HepG2 (cell line): ENCODE data around the gene CCM2. TPM values are rescaled to one million over a fixed set of nuclear protein-coding genes. Genes with fewer than 3 reads are reported as not detected.

Experiments
- ATAC-seq: fragments of 200-7000 bp; cut with Tn5 transposase; 3 replicates; pipeline ENCODE4 v1.9.1; 2020; ENCODE audit warnings: mild to moderate bottlenecking, moderate library complexity
- BruUV-seq: library from RNA; stranded (reverse); fragments of 400-500 nt; replicated peaks from 2 replicates; lab custom pipeline; 2021; lab: Mats Ljungman, UMichigan
- CTCF ChIA-PET: fragments of 300-600 bp; formaldehyde crosslinking; extraction: SDS; loops from one replicate; lab custom pipeline; 2021; ENCODE audit warnings: low total read pairs, inconsistent platforms, low intra/inter-chr PET ratio; lab: Yijun Ruan, JAX
- POLR2A ChIA-PET: fragments of 350-600 bp; sonication (Branson Sonifier 250); formaldehyde crosslinking; loops from one replicate; lab custom pipeline; 2020; ENCODE audit warnings: antibody characterized with exemption, inconsistent platforms; lab: Yijun Ruan, JAX
- DNase-seq: peaks from one replicate; pipeline ENCODE4 v3.0.0-alpha.2; 2015; ENCODE audit warnings: low spot score
- FAIRE-seq: peaks from 3 replicates; lab custom pipeline; 2011; peaks lifted over from hg19 to GRCh38; lab: Jason Lieb, UNC
- H2AFZ ChIP-seq: one replicate; pipeline ENCODE4 v1.6.1; 2011; ENCODE audit warnings: low read length, inconsistent platforms
- H3K27ac ChIP-seq: fragments of 300-600 bp; 3 replicates; pipeline ENCODE4 v1.8.0; 2011; ENCODE audit warnings: mixed run types, mild to moderate bottlenecking, mixed read lengths, low read length, inconsistent platforms; ENCODE audit not compliant: insufficient read depth; ENCODE audit errors: extremely low read length
- H3K27me3 ChIP-seq, 2 experiments: fragments of 200-600 bp in 1 of 2; 2 replicates in 1 of 2; 3 replicates in 1 of 2; pipeline versions ENCODE4 v1.6.0 to v1.8.0; 2011; ENCODE audit warnings: low read length in 2 of 2, mild to moderate bottlenecking in 2 of 2, moderate library complexity in 2 of 2, inconsistent platforms in 1 of 2; ENCODE audit not compliant: insufficient read depth in 2 of 2, control insufficient read depth in 1 of 2
- H3K36me3 ChIP-seq, 2 experiments: fragments of 200-600 bp in 1 of 2; replicated peaks in 1 of 2; 2 replicates in 1 of 2; 3 replicates in 1 of 2; pipeline versions ENCODE4 v1.5.1 to v1.8.0; 2011; ENCODE audit warnings: low read length in 2 of 2, inconsistent platforms in 1 of 2; ENCODE audit not compliant: insufficient read depth in 2 of 2, control insufficient read depth in 1 of 2
- H3K4me1 ChIP-seq: 2 replicates; pipeline ENCODE4 v1.5.1; 2012; ENCODE audit warnings: low read length, inconsistent platforms; ENCODE audit not compliant: insufficient read depth
- H3K4me2 ChIP-seq: 2 replicates; pipeline ENCODE4 v1.6.0; 2011; ENCODE audit warnings: low read depth, low read length, inconsistent platforms
- H3K4me3 ChIP-seq, 3 experiments: fragments of 200-600 bp in 1 of 3; sonication (generic), shearing (Covaris generic) in 1 of 3; replicated peaks in 1 of 3; 2 replicates each; pipeline ENCODE4 v1.5.1; 2011 to 2016; ENCODE audit warnings: low read length in 3 of 3, inconsistent platforms in 2 of 3, low read depth in 2 of 3, mild to moderate bottlenecking in 2 of 3, control low read depth in 1 of 3, mixed read lengths in 1 of 3; ENCODE audit not compliant: insufficient read depth in 1 of 3
- H3K79me2 ChIP-seq: one replicate; pipeline ENCODE4 v1.6.1; 2011; ENCODE audit warnings: low read length, inconsistent platforms; ENCODE audit not compliant: insufficient read depth
- H3K9ac ChIP-seq: 2 replicates; pipeline ENCODE4 v1.6.0; 2011; ENCODE audit warnings: mild to moderate bottlenecking, low read depth, low read length, inconsistent platforms; ENCODE audit not compliant: insufficient read depth
- H3K9me3 ChIP-seq: 2 replicates; pipeline ENCODE4 v1.5.1; 2012; ENCODE audit warnings: mild to moderate bottlenecking, low read length
- H4K20me1 ChIP-seq: 2 replicates; pipeline ENCODE4 v1.6.0; 2011; ENCODE audit warnings: inconsistent platforms, mild to moderate bottlenecking, low read length, moderate library complexity; ENCODE audit not compliant: insufficient read depth
- DDIT3 ChIP-seq: sonication (generic); formaldehyde crosslinking; IDR thresholded peaks from 2 replicates; pipeline ENCODE4 v1.4.0; 2020; ENCODE audit warnings: mild to moderate bottlenecking, missing genetic modification reagents
- FOSL2 ChIP-seq: sonication (generic); formaldehyde crosslinking; IDR thresholded peaks from 2 replicates; pipeline ENCODE4 v1.4.0; 2020; ENCODE audit warnings: missing genetic modification reagents
- KLF9 ChIP-seq: IDR thresholded peaks from 2 replicates; pipeline ENCODE4 v1.6.1; 2016; ENCODE audit warnings: low read depth
- MAZ ChIP-seq, 2 experiments: sonication (generic) in 1 of 2; formaldehyde crosslinking in 1 of 2; IDR thresholded peaks; 2 replicates each; pipeline versions ENCODE4 v1.5.0 to v1.6.1; 2012 to 2020; ENCODE audit warnings: low read depth in 2 of 2, mild to moderate bottlenecking in 2 of 2, borderline replicate concordance in 1 of 2, improper control_type of control experiment in 1 of 2, low read length in 1 of 2, missing genetic modification reagents in 1 of 2, moderate library complexity in 1 of 2
- RCOR2 ChIP-seq: IDR thresholded peaks from 2 replicates; pipeline ENCODE4 v1.6.1; 2016; ENCODE audit warnings: missing biosample characterization, missing genetic modification reagents
- RFX1 ChIP-seq: fragments of 450-650 bp; IDR thresholded peaks from 2 replicates; pipeline ENCODE4 v1.6.1; 2017
- THAP9 ChIP-seq: sonication (generic); formaldehyde crosslinking; IDR thresholded peaks from 2 replicates; pipeline ENCODE4; 2020; ENCODE audit warnings: missing genetic modification reagents, mild to moderate bottlenecking, borderline replicate concordance
- ZC3H4 ChIP-seq: sonication (generic); formaldehyde crosslinking; IDR thresholded peaks from 2 replicates; pipeline ENCODE4 v1.4.0; 2020; ENCODE audit warnings: missing genetic modification reagents, borderline replicate concordance
- ZFP1 ChIP-seq: IDR thresholded peaks from 2 replicates; pipeline ENCODE4 v1.6.1; 2016
- ZNF326 ChIP-seq: sonication (generic); formaldehyde crosslinking; IDR thresholded peaks from 2 replicates; pipeline ENCODE4 v1.4.0; 2020; ENCODE audit warnings: missing genetic modification reagents, borderline replicate concordance
- ZNF672 ChIP-seq: sonication (generic); formaldehyde crosslinking; IDR thresholded peaks from 2 replicates; pipeline ENCODE4 v1.8.1; 2022; ENCODE audit warnings: missing genetic modification reagents
- ZNF841 ChIP-seq: sonication (generic); formaldehyde crosslinking; IDR thresholded peaks from 2 replicates; pipeline ENCODE4 v1.8.1; 2023; ENCODE audit warnings: missing genetic modification reagents, borderline replicate concordance
- WGBS: methylation state at CpG from one replicate; pipeline ENCODE4 v1.1.6; 2017; ENCODE audit warnings: low lambda C conversion rate; 5-methylcytosine and 5-hydroxymethylcytosine counted together
- in situ Hi-C: cut with HindIII; loops from 2 replicates; pipeline ENCODE4 v1.10.0; 2017; ENCODE audit warnings: low pct_unique_long_range_greater_than_20kb; ENCODE audit not compliant: extremely low pct_ligation_motif_present
- intact Hi-C: fragments of 100-400 bp; cut with micrococcal nuclease; formaldehyde crosslinking; loops from one replicate; pipeline ENCODE4 v1.10.0; 2022; ENCODE audit not compliant: unreplicated experiment
- polyA plus RNA-seq, 8 experiments: library from polyadenylated mRNA; depleted of rRNA in 3 of 8; stranded (reverse) in 7 of 8; unstranded in 1 of 8; fragments of >200 nt; fragmentation: Illumina TruSeq in 4 of 8; extraction: Trizol in 4 of 8; gene quantifications; 2 replicates each; pipeline versions ENCODE4 v1.2.1 to v1.2.3, GENCODE V29; 2011 to 2016; ENCODE audit warnings: low read depth in 4 of 8, missing spikeins in 1 of 8, mixed read lengths in 1 of 8; ENCODE audit not compliant: insufficient read depth in 1 of 8
- total RNA-seq, 5 experiments: library from RNA; depleted of rRNA; stranded (reverse); fragments of >200 nt; fragmentation: Illumina TruSeq; extraction: Trizol; gene quantifications; 2 replicates each; pipeline ENCODE4 v1.2.3, GENCODE V29; 2016; ENCODE audit warnings: low read depth in 1 of 5

The CCM2 gene
- total and polyA plus RNA-seq, 2 of the 13 experiments (the other 11 are each of a cell fraction or from before 2014, with no cell fraction given), result 13.7 to 15.8 TPM

GRCh38 chr7:45119550-45119949 lies 119.5 kb downstream of the CCM2 start:
- in situ Hi-C loops, result no loop called here
- no peak overlapping the region for H3K4me3 ChIP-seq
- H2AFZ ChIP-seq, result no peak overlapping the region
- no peaks in the 10 kb centered on the region for H3K79me2 ChIP-seq
- H3K27ac ChIP-seq, result no peak overlapping the region
- ATAC-seq, result no peak
- ChIA-PET CTCF (no interaction called here), POLR2A (no interaction called here)
- no peak overlapping the region for H3K4me2 ChIP-seq
- no peak for TF ChIP-seq ZNF326 (CRISPR knock-in tag)
- TF ChIP-seq FOSL2 (CRISPR knock-in tag), result no peak
- no peak for TF ChIP-seq THAP9 (CRISPR knock-in tag)
- no peak for TF ChIP-seq RCOR2 (CRISPR knock-in tag)
- no peak for TF ChIP-seq ZNF672 (CRISPR knock-in tag)
- no peak for TF ChIP-seq ZNF841 (CRISPR knock-in tag)
- no peak for TF ChIP-seq ZC3H4 (CRISPR knock-in tag)
- TF ChIP-seq MAZ (IDR thresholded peaks at IDR 0.05; ENCODE audit: borderline replicate concordance, low read depth, low read length), result no peak
- no peak for TF ChIP-seq MAZ (CRISPR knock-in tag; IDR thresholded peaks at IDR 0.05; ENCODE audit: low read depth)
- no peak for TF ChIP-seq DDIT3 (CRISPR knock-in tag)
- no peak for TF ChIP-seq KLF9 (CRISPR knock-in tag)
- TF ChIP-seq RFX1, result no peak
- no peak for TF ChIP-seq ZFP1 (CRISPR knock-in tag)
- DNase-seq, result no peak
- H4K20me1 ChIP-seq, result no peaks in the 10 kb centered on the region
- no peak overlapping the region for H3K9ac ChIP-seq
- FAIRE-seq, result no peak
- intact Hi-C loops, result no loop called here
- H3K9me3 ChIP-seq, result no peaks in the 10 kb centered on the region
- H3K4me1 ChIP-seq, result peaks cover 19% of the 10 kb centered on the region
- 42% methylated on average over 3 of the region's 3 CpGs for WGBS
- no peaks in the 10 kb centered on the region for H3K36me3 ChIP-seq
- peaks cover 2 to 19% of the 10 kb centered on the region in 2 experiments; a peak in 3 of 5 replicates for H3K27me3 ChIP-seq
- no TSS peak for BruUV-seq
